ENCODE data around the gene ACE. TPM values are rescaled to one million over a fixed set of nuclear protein-coding genes. Genes with fewer than 3 reads are reported as not detected.

The ACE gene
- total RNA-seq, 4 donors from 2014 or later = 3.0 to 10.2 (median 7.2) TPM

GRCh38 chr17:63441654-63442053 is 35.2 kb upstream of the ACE start:
- WGBS, 2 donors = 76 to 92% methylated on average over 13 of the region's 13 CpGs
- no peak overlapping the region for H3K4me3 ChIP-seq (ENCODE audit: low read depth, poor library complexity, severe bottlenecking)
- TF ChIP-seq CTCF (IDR thresholded peaks at IDR 0.05) = no peak
- TF ChIP-seq POLR2A (IDR thresholded peaks at IDR 0.05) = no peak
- no peak for DNase-seq (ENCODE audit: low spot score in 2 of 2)
- intact Hi-C loops (cut with DNase I; ENCODE audit: low total_unique reads) = no loop called here

GRCh38 chr17:63442074-63442473 is 34.8 kb upstream of the ACE start:
- 84 to 88% methylated on average over 8 of the region's 8 CpGs for WGBS, 2 donors
- no peak for TF ChIP-seq CTCF (IDR thresholded peaks at IDR 0.05)
- TF ChIP-seq POLR2A (IDR thresholded peaks at IDR 0.05) = no peak
- intact Hi-C loops (cut with DNase I; ENCODE audit: low total_unique reads) = no loop called here
- H3K4me3 ChIP-seq (ENCODE audit: low read depth, poor library complexity, severe bottlenecking) = no peak overlapping the region
- no peak for DNase-seq (ENCODE audit: low spot score in 2 of 2)

GRCh38 chr17:63442549-63443035 is 34.3 kb upstream of the ACE start:
- no peak for DNase-seq (ENCODE audit: low spot score in 2 of 2)
- TF ChIP-seq CTCF (IDR thresholded peaks at IDR 0.05) = no peak
- TF ChIP-seq POLR2A (IDR thresholded peaks at IDR 0.05) = no peak
- intact Hi-C loops (cut with DNase I; ENCODE audit: low total_unique reads) = no loop called here
- H3K4me3 ChIP-seq (ENCODE audit: low read depth, poor library complexity, severe bottlenecking) = no peak overlapping the region
- 79 to 83% methylated on average over 11 of the region's 11 CpGs for WGBS, 2 donors

GRCh38 chr17:63443053-63443452 is 33.8 kb upstream of the ACE start:
- WGBS, 2 donors = 95% methylated on average over 6 of the region's 6 CpGs
- H3K4me3 ChIP-seq (ENCODE audit: low read depth, poor library complexity, severe bottlenecking) = no peak overlapping the region
- TF ChIP-seq CTCF (IDR thresholded peaks at IDR 0.05) (no peak), POLR2A (IDR thresholded peaks at IDR 0.05) (no peak)
- intact Hi-C loops (cut with DNase I; ENCODE audit: low total_unique reads) = no loop called here
- DNase-seq (ENCODE audit: low spot score in 2 of 2) = no peak

- DNase-seq (ENCODE audit: low spot score in 2 of 2) = no peak
- intact Hi-C loops (cut with DNase I; ENCODE audit: low total_unique reads) = no loop called here
- H3K4me3 ChIP-seq (ENCODE audit: low read depth, poor library complexity, severe bottlenecking) = no peak overlapping the region
- WGBS, 2 donors = 72 to 82% methylated on average over 3 of the region's 3 CpGs
- TF ChIP-seq CTCF (IDR thresholded peaks at IDR 0.05) = no peak
- TF ChIP-seq POLR2A (IDR thresholded peaks at IDR 0.05) = no peak
These were observed 32.4 kb upstream of the ACE start for GRCh38 chr17:63444457-63444856.

- no peak overlapping the region for H3K4me3 ChIP-seq (ENCODE audit: low read depth, poor library complexity, severe bottlenecking)
- intact Hi-C loops (cut with DNase I; ENCODE audit: low total_unique reads) = no loop called here
- no peak for DNase-seq (ENCODE audit: low spot score in 2 of 2)
- no peak for TF ChIP-seq CTCF (IDR thresholded peaks at IDR 0.05)
- TF ChIP-seq POLR2A (IDR thresholded peaks at IDR 0.05) = no peak
- 41 to 48% methylated on average over 7 of the region's 7 CpGs for WGBS, 2 donors
These were observed 31.8 kb upstream of the ACE start for GRCh38 chr17:63445065-63445464.

All from lower leg skin (tissue), 4 donors.